C4-2B (cell line): ENCODE results near the gene CFHR3.
"Not testable (repeated sequence)": the region's sequence is repeated elsewhere in the genome, so short reads cannot be mapped to it uniquely, and the experiment has no call there.

Experiments used
- CTCF ChIP-seq: fragments of 450-650 bp; conservative IDR thresholded peaks from 2 replicates; pipeline ENCODE4 v1.5.1; 2017; ENCODE audit warnings: mild to moderate bottlenecking
- ZFX ChIP-seq: fragments of 450-650 bp; IDR thresholded peaks from 2 replicates; pipeline ENCODE4 v1.6.1; 2017

GRCh38 chr1:196827860-196828259 is 53.2 kb downstream of the CFHR3 start:
- not testable (repeated sequence) for TF ChIP-seq CTCF, ZFX
